Lower leg skin (tissue), 3 donors: ENCODE data around the gene BLOC1S4.

Experiments used
- CTCF ChIP-seq, 3 donors: fragments of 450-650 bp; IDR thresholded peaks; one replicate each; pipeline ENCODE4 v1.5.1; 2016; ENCODE audit warnings: antibody characterized with exemption in 3 of 3, mild to moderate bottlenecking in 3 of 3, moderate library complexity in 2 of 3
- POLR2A ChIP-seq, 2 donors: fragments of 450-650 bp; IDR thresholded peaks; one replicate each; pipeline ENCODE4 v1.6.1; 2016 to 2017; ENCODE audit warnings: antibody characterized with exemption in 2 of 2, mild to moderate bottlenecking in 1 of 2, moderate library complexity in 1 of 2

GRCh38 chr4:6686104-6686787, 29.7 kb upstream of the BLOC1S4 start:
- TF ChIP-seq CTCF (IDR thresholded peaks at IDR 0.05) (no peak), POLR2A (IDR thresholded peaks at IDR 0.05) (no peak)
